GM23338 (cell line): ENCODE measurements around the gene TBK1. TPM values are rescaled to one million over a fixed set of nuclear protein-coding genes. Genes with fewer than 3 reads are reported as not detected.

Source experiments
- ATAC-seq: fragments of 200-7000 bp; cut with Tn5 transposase; 3 replicates; pipeline ENCODE4 v1.9.1; 2020
- DNase-seq: peaks from one replicate; pipeline ENCODE4 v3.0.0-alpha.2; 2015; ENCODE audit warnings: low spot score
- H2AFZ ChIP-seq: fragments of 200-600 bp; sonication (generic); 2 replicates; pipeline ENCODE4 v1.8.0; 2016; ENCODE audit warnings: antibody characterized with exemption, mild to moderate bottlenecking, moderate library complexity
- H3F3A ChIP-seq: fragments of 200-600 bp; sonication (generic); replicated peaks from 2 replicates; pipeline ENCODE4 v1.8.0; 2017; ENCODE audit warnings: antibody characterized with exemption, mixed run types, low read depth
- H3K27ac ChIP-seq: fragments of 200-600 bp; sonication (generic); 2 replicates; pipeline ENCODE4 v1.6.1; 2016; ENCODE audit warnings: low read depth
- H3K27me3 ChIP-seq: fragments of 200-600 bp; sonication (generic); 2 replicates; pipeline ENCODE4 v1.8.0; 2016; ENCODE audit warnings: mild to moderate bottlenecking, mixed run types, moderate library complexity; ENCODE audit not compliant: insufficient read depth
- H3K36me3 ChIP-seq: fragments of 200-600 bp; sonication (generic); 2 replicates; pipeline ENCODE4 v1.8.0; 2016; ENCODE audit warnings: mild to moderate bottlenecking; ENCODE audit not compliant: insufficient read depth
- H3K4me1 ChIP-seq: fragments of 200-600 bp; sonication (generic); 2 replicates; pipeline ENCODE4 v1.8.0; 2016; ENCODE audit warnings: mild to moderate bottlenecking, moderate library complexity; ENCODE audit not compliant: insufficient read depth
- H3K4me2 ChIP-seq: fragments of 200-600 bp; sonication (generic); 2 replicates; pipeline ENCODE4 v1.7.1; 2017; ENCODE audit warnings: mixed run types
- H3K4me3 ChIP-seq: fragments of 200-600 bp; sonication (generic); 2 replicates; pipeline ENCODE4 v1.6.1; 2016; ENCODE audit warnings: mixed run types
- H3K79me2 ChIP-seq: fragments of 200-600 bp; sonication (generic); replicated peaks from 2 replicates; pipeline ENCODE4 v1.8.0; 2017; ENCODE audit warnings: mild to moderate bottlenecking; ENCODE audit not compliant: insufficient read depth
- H3K9me2 ChIP-seq: fragments of 200-600 bp; sonication (generic); 2 replicates; pipeline ENCODE4 v1.8.0; 2017; ENCODE audit not compliant: insufficient read depth
- H4K20me1 ChIP-seq: fragments of 200-600 bp; sonication (generic); replicated peaks from 2 replicates; pipeline ENCODE4 v1.8.0; 2017; ENCODE audit warnings: mild to moderate bottlenecking; ENCODE audit not compliant: insufficient read depth
- H3K27ac Mint-ChIP-seq: 2 replicates; pipeline ENCODE4 v1.8.0; 2020; ENCODE audit warnings: inconsistent platforms, mild to moderate bottlenecking, moderate library complexity, mixed read lengths
- H3K27me3 Mint-ChIP-seq: 3 replicates; pipeline ENCODE4 v1.8.0; 2022; ENCODE audit warnings: low read depth, mild to moderate bottlenecking, moderate library complexity, mixed read lengths, inconsistent platforms; ENCODE audit not compliant: insufficient read depth, poor library complexity
- H3K36me3 Mint-ChIP-seq: 3 replicates; pipeline ENCODE4 v1.8.0; 2021; ENCODE audit warnings: low read depth, mild to moderate bottlenecking, inconsistent platforms, moderate library complexity, mixed read lengths
- H3K4me1 Mint-ChIP-seq: 3 replicates; pipeline ENCODE4 v1.8.0; 2020; ENCODE audit warnings: mild to moderate bottlenecking, inconsistent platforms, mixed read lengths
- H3K4me3 Mint-ChIP-seq: 3 replicates; pipeline ENCODE4 v1.8.0; 2021; ENCODE audit warnings: moderate library complexity, mild to moderate bottlenecking, inconsistent platforms, mixed read lengths
- H3K9me3 Mint-ChIP-seq: 3 replicates; pipeline ENCODE4 v1.8.0; 2020; ENCODE audit warnings: moderate library complexity, mild to moderate bottlenecking, inconsistent platforms, mixed read lengths
- CREB1 ChIP-seq: fragments of 250-450 bp; sonication (Bioruptor Pico); IDR thresholded peaks from 2 replicates; pipeline ENCODE4 v1.5.0; 2020; ENCODE audit warnings: low read depth, mild to moderate bottlenecking, moderate library complexity
- EZH2 ChIP-seq: fragments of 200-600 bp; sonication (generic); IDR thresholded peaks from one replicate; pipeline ENCODE4 v1.8.0; 2017; ENCODE audit warnings: antibody characterized with exemption, mild to moderate bottlenecking, low read depth; ENCODE audit not compliant: unreplicated experiment
- EZH2phosphoT487 ChIP-seq: fragments of 200-600 bp; sonication (generic); IDR thresholded peaks from one replicate; pipeline ENCODE4 v1.8.1; 2018; ENCODE audit warnings: antibody characterized with exemption; ENCODE audit not compliant: unreplicated experiment
- JUNB ChIP-seq: IDR thresholded peaks from one replicate; pipeline ENCODE4 v1.6.1; 2016; ENCODE audit warnings: antibody characterized with exemption; ENCODE audit not compliant: unreplicated experiment
- NANOG ChIP-seq: IDR thresholded peaks from 2 replicates; pipeline ENCODE4 v1.6.1; 2016; ENCODE audit warnings: antibody characterized with exemption, borderline replicate concordance
- POLR2AphosphoS5 ChIP-seq: IDR thresholded peaks from 2 replicates; pipeline ENCODE4 v1.6.1; 2016; ENCODE audit warnings: antibody characterized with exemption, low read depth
- STAT1 ChIP-seq: IDR thresholded peaks from one replicate; pipeline ENCODE4 v1.6.1; 2016; ENCODE audit warnings: antibody characterized with exemption; ENCODE audit not compliant: unreplicated experiment
- ZNF114 ChIP-seq: fragments of 250-450 bp; sonication (Bioruptor Pico); IDR thresholded peaks from 2 replicates; pipeline ENCODE4 v1.5.0; 2020; ENCODE audit warnings: mild to moderate bottlenecking, moderate library complexity
- ZNF331 ChIP-seq: fragments of 250-450 bp; sonication (Bioruptor Pico); IDR thresholded peaks from 2 replicates; pipeline ENCODE4 v1.5.0; 2020; ENCODE audit warnings: low read depth, mild to moderate bottlenecking, moderate library complexity
- polyA plus RNA-seq: library from polyadenylated mRNA; unstranded; fragments of >200 nt; fragmentation: Nextera tagmentation; extraction: Ambion mirVana; gene quantifications from 2 replicates; pipeline ENCODE4 v1.2.1, GENCODE V29; 2016
- total RNA-seq: library from RNA; depleted of rRNA; stranded (reverse); fragments of >200 nt; shearing (Covaris generic); gene quantifications from 2 replicates; pipeline ENCODE4 v1.2.3, GENCODE V29; 2014
- TF ChIP-seq, protein P1 (sequence below), 2 experiments: fragments of 200-600 bp in 1 of 2; sonication (generic) in 1 of 2; conservative IDR thresholded peaks; 2 replicates each; pipeline versions ENCODE4 v1.5.1 to v1.6.1; 2016 to 2017; ENCODE audit warnings: antibody characterized with exemption in 2 of 2, low read depth in 2 of 2, mild to moderate bottlenecking in 2 of 2, moderate library complexity in 1 of 2
- TF ChIP-seq, protein P2 (sequence below): IDR thresholded peaks from one replicate; pipeline ENCODE4 v1.6.1; 2018; ENCODE audit warnings: antibody characterized with exemption; ENCODE audit not compliant: unreplicated experiment
- TF ChIP-seq, protein P3 (sequence below): IDR thresholded peaks from 2 replicates; pipeline ENCODE4 v1.6.1; 2016; ENCODE audit warnings: antibody characterized with exemption

Gene TBK1
- total and polyA plus RNA-seq, 2 experiments from 2014 or later: 21.7 to 29.9 TPM

DNA sequence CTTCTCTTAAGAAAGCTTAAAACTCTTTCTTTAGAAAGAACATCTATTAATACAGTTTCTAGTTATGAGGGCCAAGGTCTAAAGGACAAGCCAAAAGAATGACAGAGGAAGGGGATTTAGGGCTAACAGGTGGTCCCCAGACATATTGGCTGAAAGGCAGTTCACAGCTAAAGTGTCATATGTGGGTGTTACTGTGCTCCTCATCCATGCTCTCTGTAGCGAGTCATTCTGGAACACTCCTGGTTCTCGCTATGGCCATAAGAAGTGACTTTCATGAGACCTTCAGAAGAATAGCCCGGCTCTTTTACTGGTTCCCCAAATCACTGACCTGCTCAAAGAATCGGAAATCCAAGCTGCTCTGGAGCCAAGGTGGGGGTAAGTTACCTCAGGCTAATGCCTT, 55.0 kb downstream of the TBK1 start:
- Histone ChIP-seq H3K27ac (no peak overlapping the region), H3K4me3 (no peak overlapping the region), H3K36me3 (no peaks in the 10 kb centered on the region), H3K9me2 (no peaks in the 10 kb centered on the region), H4K20me1 (no peaks in the 10 kb centered on the region), H3F3A (no peaks in the 10 kb centered on the region), H2AFZ (no peak overlapping the region), H3K27me3 (no peaks in the 10 kb centered on the region), H3K79me2 (no peaks in the 10 kb centered on the region), H3K4me2 (no peak overlapping the region), H3K4me1 (no peaks in the 10 kb centered on the region)
- ATAC-seq (no peak), DNase-seq (no peak)
- no peak overlapping the region for H3K27ac Mint-ChIP-seq
- H3K4me1 Mint-ChIP-seq: no peaks in the 10 kb centered on the region
- no peak overlapping the region for H3K4me3 Mint-ChIP-seq
- no peaks in the 10 kb centered on the region for H3K36me3 Mint-ChIP-seq
- TF ChIP-seq POLR2AphosphoS5 (no peak), ZNF331 (CRISPR knock-in tag) (no peak), NANOG (no peak), EZH2phosphoT487 (no peak), STAT1 (no peak), EZH2 (no peak), ZNF114 (CRISPR knock-in tag) (no peak), JUNB (no peak), CREB1 (no peak)
- TF ChIP-seq, protein P1, sequence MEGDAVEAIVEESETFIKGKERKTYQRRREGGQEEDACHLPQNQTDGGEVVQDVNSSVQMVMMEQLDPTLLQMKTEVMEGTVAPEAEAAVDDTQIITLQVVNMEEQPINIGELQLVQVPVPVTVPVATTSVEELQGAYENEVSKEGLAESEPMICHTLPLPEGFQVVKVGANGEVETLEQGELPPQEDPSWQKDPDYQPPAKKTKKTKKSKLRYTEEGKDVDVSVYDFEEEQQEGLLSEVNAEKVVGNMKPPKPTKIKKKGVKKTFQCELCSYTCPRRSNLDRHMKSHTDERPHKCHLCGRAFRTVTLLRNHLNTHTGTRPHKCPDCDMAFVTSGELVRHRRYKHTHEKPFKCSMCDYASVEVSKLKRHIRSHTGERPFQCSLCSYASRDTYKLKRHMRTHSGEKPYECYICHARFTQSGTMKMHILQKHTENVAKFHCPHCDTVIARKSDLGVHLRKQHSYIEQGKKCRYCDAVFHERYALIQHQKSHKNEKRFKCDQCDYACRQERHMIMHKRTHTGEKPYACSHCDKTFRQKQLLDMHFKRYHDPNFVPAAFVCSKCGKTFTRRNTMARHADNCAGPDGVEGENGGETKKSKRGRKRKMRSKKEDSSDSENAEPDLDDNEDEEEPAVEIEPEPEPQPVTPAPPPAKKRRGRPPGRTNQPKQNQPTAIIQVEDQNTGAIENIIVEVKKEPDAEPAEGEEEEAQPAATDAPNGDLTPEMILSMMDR (conservative IDR thresholded peaks at IDR 0.05; ENCODE audit: low read depth in 2 of 2): no peak
- TF ChIP-seq, protein P2, sequence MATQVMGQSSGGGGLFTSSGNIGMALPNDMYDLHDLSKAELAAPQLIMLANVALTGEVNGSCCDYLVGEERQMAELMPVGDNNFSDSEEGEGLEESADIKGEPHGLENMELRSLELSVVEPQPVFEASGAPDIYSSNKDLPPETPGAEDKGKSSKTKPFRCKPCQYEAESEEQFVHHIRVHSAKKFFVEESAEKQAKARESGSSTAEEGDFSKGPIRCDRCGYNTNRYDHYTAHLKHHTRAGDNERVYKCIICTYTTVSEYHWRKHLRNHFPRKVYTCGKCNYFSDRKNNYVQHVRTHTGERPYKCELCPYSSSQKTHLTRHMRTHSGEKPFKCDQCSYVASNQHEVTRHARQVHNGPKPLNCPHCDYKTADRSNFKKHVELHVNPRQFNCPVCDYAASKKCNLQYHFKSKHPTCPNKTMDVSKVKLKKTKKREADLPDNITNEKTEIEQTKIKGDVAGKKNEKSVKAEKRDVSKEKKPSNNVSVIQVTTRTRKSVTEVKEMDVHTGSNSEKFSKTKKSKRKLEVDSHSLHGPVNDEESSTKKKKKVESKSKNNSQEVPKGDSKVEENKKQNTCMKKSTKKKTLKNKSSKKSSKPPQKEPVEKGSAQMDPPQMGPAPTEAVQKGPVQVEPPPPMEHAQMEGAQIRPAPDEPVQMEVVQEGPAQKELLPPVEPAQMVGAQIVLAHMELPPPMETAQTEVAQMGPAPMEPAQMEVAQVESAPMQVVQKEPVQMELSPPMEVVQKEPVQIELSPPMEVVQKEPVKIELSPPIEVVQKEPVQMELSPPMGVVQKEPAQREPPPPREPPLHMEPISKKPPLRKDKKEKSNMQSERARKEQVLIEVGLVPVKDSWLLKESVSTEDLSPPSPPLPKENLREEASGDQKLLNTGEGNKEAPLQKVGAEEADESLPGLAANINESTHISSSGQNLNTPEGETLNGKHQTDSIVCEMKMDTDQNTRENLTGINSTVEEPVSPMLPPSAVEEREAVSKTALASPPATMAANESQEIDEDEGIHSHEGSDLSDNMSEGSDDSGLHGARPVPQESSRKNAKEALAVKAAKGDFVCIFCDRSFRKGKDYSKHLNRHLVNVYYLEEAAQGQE: no peak
- TF ChIP-seq, protein P3, sequence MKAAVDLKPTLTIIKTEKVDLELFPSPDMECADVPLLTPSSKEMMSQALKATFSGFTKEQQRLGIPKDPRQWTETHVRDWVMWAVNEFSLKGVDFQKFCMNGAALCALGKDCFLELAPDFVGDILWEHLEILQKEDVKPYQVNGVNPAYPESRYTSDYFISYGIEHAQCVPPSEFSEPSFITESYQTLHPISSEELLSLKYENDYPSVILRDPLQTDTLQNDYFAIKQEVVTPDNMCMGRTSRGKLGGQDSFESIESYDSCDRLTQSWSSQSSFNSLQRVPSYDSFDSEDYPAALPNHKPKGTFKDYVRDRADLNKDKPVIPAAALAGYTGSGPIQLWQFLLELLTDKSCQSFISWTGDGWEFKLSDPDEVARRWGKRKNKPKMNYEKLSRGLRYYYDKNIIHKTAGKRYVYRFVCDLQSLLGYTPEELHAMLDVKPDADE: no peak
- H3K9me3 Mint-ChIP-seq: no peaks in the 10 kb centered on the region
- H3K27me3 Mint-ChIP-seq: peaks cover 2% of the 10 kb centered on the region
